D721Med (cell line): ENCODE results near the gene MYMK.

ENCODE experiments used
- DNase-seq: peaks from one replicate; pipeline ENCODE4 v3.0.0; 2011; ENCODE audit warnings: low spot score; ENCODE audit not compliant: insufficient read length
- FAIRE-seq: peaks from 2 replicates; lab custom pipeline; 2011; peaks lifted over from hg19 to GRCh38; lab: Jason Lieb, UNC
- TF ChIP-seq, protein P1 (sequence below): IDR thresholded peaks from 2 replicates; pipeline ENCODE4 v1.5.1; 2012; ENCODE audit warnings: mild to moderate bottlenecking, control low read depth; ENCODE audit not compliant: insufficient read depth; ENCODE audit errors: missing control alignments

The MYMK gene

DNA sequence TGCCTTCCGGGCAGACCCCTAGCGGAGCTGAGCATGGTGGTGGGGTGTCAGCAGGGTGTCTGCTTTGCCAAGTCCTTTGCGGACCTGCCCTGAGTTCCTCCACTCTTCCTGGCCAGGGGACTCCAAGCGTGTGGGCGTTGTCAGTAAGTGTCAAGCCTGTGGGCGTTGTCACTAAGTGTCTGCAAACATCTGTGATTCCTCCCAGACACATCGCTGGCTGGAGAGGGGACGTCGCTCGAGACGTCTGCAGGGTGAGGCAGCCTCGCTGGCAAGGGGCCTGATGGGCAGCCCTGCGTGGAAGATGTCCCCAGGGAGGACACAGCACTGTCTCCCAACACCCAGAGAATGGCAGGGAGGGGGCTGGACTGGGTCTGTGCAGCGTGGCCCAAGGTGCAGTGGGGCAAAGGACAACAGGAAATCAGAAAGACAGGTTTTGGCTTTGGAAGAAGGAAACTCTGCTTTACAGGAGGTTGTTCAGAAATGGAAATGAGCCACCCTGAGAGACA lies 38.6 kb upstream of the MYMK start:
- FAIRE-seq (no peak), DNase-seq (no peak)

DNA sequence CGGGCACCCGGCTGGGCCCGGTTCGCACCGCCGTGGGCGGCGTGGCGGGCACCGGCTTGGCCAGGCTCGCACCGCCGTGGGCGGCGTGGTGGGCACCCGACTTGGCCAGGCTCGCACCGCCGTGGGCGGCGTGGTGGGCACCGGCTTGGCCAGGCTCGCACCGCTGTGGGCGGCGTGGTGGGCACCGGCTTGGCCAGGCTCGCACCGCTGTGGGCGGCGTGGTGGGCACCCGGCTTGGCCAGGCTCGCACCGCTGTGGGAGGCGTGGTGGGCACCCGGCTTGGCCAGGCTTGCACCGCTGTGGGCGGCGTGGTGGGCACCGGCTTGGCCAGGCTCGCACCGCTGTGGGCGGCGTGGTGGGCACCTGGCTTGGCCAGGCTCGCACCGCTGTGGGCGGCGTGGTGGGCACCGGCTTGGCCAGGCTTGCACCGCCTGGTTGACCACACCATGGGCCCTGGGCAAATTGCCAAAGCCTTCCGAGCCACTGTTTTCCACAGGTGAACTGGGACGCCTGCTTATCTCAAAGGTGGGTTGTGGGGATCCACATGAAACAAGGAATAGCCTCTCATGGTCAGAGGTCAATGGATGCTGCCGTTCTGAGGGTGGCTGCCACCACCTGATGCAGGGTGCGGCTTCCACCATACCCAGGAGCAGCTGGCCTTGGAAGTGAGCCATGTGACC lies 38.0 kb upstream of the MYMK start:
- DNase-seq (no peak), FAIRE-seq (no peak)
- TF ChIP-seq, protein P1, sequence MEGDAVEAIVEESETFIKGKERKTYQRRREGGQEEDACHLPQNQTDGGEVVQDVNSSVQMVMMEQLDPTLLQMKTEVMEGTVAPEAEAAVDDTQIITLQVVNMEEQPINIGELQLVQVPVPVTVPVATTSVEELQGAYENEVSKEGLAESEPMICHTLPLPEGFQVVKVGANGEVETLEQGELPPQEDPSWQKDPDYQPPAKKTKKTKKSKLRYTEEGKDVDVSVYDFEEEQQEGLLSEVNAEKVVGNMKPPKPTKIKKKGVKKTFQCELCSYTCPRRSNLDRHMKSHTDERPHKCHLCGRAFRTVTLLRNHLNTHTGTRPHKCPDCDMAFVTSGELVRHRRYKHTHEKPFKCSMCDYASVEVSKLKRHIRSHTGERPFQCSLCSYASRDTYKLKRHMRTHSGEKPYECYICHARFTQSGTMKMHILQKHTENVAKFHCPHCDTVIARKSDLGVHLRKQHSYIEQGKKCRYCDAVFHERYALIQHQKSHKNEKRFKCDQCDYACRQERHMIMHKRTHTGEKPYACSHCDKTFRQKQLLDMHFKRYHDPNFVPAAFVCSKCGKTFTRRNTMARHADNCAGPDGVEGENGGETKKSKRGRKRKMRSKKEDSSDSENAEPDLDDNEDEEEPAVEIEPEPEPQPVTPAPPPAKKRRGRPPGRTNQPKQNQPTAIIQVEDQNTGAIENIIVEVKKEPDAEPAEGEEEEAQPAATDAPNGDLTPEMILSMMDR = no peak

More for the DNA sequence above, 38.6 kb upstream of the MYMK start:
- TF ChIP-seq, protein P1 = no peak

DNA sequence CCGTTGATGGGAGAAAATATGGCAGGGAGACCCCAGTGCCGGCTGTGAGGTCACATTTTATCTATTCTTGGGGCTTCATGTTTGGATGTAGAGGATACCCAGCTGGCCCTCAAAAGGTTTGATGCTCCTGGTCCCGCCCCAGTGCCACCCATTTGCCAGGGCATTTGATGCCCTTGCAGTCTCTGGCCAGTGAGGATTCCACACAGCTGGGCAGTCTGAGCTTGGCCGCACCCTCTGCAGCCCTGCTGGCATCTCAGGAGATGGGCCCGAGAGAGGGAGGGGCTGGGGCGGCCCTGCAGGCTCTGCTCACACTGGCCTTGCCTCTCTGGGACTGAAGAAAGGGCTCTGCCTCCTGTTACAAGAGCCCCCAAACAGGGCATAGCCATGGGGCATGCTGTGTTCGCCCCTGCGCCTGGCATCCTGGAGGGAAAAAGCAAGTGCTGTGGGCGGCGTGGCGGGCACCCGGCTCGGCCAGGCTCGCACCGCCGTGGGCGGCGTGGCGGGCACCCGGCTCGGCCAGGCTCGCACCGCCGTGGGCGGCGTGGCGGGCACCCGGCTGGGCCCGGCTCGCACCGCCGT lies 37.3 kb upstream of the MYMK start:
- DNase-seq = no peak
- TF ChIP-seq, protein P1 = no peak
- FAIRE-seq = no peak

DNA sequence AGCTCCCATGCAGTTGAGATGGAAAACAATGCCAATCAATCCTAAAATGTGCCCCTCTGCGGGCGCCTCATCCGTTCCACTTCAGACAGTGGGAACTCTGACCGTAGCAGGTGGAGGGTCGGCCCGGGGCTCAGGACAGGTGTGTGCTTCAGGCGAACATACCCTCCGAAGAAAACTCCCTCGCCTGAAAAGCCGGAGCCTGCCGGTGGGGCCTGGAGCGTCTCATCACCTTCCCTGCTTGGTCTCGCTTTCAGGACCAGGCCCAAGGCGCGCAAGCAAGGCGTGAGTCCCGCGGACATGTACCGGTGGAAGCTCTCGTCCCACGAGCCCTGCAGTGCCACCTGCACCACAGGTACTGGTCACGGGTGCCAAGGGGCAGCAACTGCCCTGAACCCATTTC lies 36.2 kb upstream of the MYMK start:
- FAIRE-seq (no peak), DNase-seq (no peak)
- TF ChIP-seq, protein P1 = no peak

DNA sequence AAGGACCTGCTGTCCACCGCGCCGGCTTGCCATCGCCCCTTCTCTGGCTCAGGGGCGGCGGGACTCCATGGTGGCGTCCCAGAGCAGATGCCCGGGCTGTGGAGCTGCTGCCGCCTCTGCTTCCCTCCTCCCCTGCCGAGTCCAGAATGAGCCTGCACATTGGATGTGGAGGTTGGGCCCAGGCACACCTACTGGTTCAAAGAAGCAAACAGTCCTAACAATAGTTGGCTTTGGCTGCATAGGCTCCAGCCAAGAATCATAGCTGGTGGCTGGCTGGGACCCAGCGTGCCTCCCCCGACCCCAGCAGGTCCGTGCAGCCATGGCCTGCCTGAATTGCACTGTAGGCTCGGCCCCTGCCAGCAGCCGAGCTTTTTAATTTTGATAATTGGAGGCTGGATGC lies 35.6 kb upstream of the MYMK start:
- DNase-seq (no peak), FAIRE-seq (no peak)
- TF ChIP-seq, protein P1 = no peak

DNA sequence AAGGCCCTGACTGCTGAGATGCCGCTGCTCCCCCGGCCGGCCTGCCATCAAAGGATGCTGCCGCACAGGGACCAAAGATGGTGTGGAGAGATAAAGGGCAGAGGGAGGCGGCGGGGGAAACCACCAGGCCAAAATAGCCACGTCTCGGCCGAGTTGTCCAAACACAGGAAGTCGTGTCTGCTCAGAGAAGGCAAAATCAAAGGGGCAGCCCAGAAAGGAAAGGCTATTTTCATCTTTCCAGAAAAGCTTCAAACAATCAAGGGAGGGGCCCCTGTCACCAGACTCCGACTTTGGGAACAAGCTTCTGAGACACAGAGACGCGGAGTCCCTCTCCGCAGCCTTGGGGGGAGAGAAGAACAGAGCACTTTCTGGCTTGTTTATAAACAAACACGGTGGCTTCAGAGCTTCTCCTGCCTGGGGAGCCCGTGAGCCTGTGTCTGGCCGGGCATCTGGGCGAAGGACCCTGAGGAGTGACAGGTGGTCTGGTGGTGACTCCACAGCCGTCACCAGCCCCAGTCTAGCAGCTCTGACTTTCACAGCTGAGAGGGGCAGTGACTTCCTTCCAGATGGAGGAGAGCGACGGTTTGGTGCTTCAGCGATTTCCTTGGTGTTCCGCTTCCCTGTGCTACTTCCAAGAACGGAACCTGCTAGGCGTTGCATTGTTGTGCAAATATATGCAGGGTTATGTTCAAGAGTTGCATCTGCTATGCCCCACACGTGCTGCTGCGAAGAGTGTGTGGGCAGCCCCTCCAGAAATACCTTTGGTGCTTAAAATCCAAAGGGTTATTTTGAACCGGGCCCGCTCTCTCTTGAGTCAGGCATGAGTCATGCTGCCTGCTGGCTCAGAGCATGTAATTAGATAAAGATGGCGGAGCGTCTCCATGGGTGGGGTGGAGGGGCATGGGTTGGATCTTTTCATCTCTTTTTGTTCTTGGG lies 33.7 kb upstream of the MYMK start:
- no peak for FAIRE-seq
- no peak for DNase-seq
- TF ChIP-seq, protein P1 = no peak
